HG02678 (cell line): ENCODE measurements around the gene KANTR.

Source experiments
- ATAC-seq: cut with Tn5 transposase; IDR thresholded peaks from one replicate; pipeline ENCODE4 v1.9.1; 2021; ENCODE audit warnings: mild to moderate bottlenecking, moderate library complexity; ENCODE audit not compliant: unreplicated experiment

Gene KANTR

GRCh38 chrX:53093748-53094581 is at the start of gene KANTR:
TSS of gene KANTR (plus strand) at chrX:53094142. CDS start at chrX:53124273, 30,131 bp downstream.
- peak; percentile 77 for ATAC-seq

- ATAC-seq: no peak
Measured at GRCh38 chrX:53044995-53045394, 48.9 kb upstream of the KANTR start.

- no peak for ATAC-seq
Measured at GRCh38 chrX:53047228-53047627, 46.7 kb upstream of the KANTR start.

GRCh38 chrX:53048169-53049126 is 45.5 kb upstream of the KANTR start, which contains the start of gene GPR173:
TSS of gene GPR173 (plus strand) at chrX:53048789. CDS start at chrX:53076622, 27,833 bp downstream.
- no peak for ATAC-seq

GRCh38 chrX:53049127-53049517 is 44.8 kb upstream of the KANTR start:
- no peak for ATAC-seq

GRCh38 chrX:53050841-53051240 is 43.1 kb upstream of the KANTR start:
- no peak for ATAC-seq

- ATAC-seq: no peak
Measured at GRCh38 chrX:53055244-53055849, 38.6 kb upstream of the KANTR start.

- no peak for ATAC-seq
Measured at GRCh38 chrX:53056292-53056691, 37.6 kb upstream of the KANTR start.

GRCh38 chrX:53065104-53065503 is 28.8 kb upstream of the KANTR start:
- ATAC-seq: no peak

GRCh38 chrX:53071064-53071463 is 22.9 kb upstream of the KANTR start:
- ATAC-seq: no peak

GRCh38 chrX:53071604-53072417 is 22.1 kb upstream of the KANTR start:
- peak; percentile 79 for ATAC-seq

GRCh38 chrX:53072418-53073114 is 21.4 kb upstream of the KANTR start:
- no peak for ATAC-seq

- no peak for ATAC-seq
Measured at GRCh38 chrX:53073115-53073586, 20.8 kb upstream of the KANTR start.

GRCh38 chrX:53075011-53075410 is 18.9 kb upstream of the KANTR start:
- no peak for ATAC-seq

- no peak for ATAC-seq
Measured at GRCh38 chrX:53076671-53077070, 17.3 kb upstream of the KANTR start.

- no peak for ATAC-seq
Measured at GRCh38 chrX:53077207-53078197, 16.4 kb upstream of the KANTR start.

- ATAC-seq: no peak
Measured at GRCh38 chrX:53078943-53079342, 15.0 kb upstream of the KANTR start.
